Dedifferentiated amniotic fluid mesenchymal stem cell (primary cell): Measurements from ENCODE around the gene SLX1A.
"Not testable (repeated sequence)": the region's sequence is repeated elsewhere in the genome, so short reads cannot be mapped to it uniquely, and the experiment has no call there.

Experiments used
- DNase-seq: peaks from one replicate; pipeline ENCODE4 v3.0.0-alpha.2; 2016; ENCODE audit errors: extremely low spot score

Gene SLX1A

DNA sequence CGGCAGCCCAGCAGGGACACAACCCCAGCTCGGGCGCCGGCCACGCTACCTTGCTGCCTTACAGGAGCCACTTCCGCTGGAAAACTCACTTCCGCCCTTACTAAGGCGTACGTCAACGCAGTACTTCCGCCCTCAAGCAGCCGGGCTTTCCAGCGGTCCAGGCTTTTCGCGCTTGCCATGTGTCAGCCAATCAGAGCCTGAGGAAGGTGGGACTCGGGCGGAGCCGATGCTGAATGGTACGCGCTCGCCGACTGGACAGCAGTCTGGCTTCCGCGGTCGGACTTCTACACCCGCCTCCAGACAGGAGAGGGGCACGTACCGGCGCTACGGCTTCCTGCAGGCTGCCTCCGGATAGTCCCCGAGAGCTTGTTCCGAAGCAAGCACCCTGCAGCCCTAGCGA lies at the start of gene SLX1A, which contains the start of gene BOLA2B:
Gene SLX1A, plus strand, starts transcription at position 261 of the 400 bp plus-strand sequence. CDS start 210 bp downstream, outside the sequence.
Gene BOLA2B, minus strand, starts transcription at position 52 of the 400 bp plus-strand sequence. CDS start 71 bp downstream, outside the sequence.
- DNase-seq = not testable (repeated sequence)

DNA sequence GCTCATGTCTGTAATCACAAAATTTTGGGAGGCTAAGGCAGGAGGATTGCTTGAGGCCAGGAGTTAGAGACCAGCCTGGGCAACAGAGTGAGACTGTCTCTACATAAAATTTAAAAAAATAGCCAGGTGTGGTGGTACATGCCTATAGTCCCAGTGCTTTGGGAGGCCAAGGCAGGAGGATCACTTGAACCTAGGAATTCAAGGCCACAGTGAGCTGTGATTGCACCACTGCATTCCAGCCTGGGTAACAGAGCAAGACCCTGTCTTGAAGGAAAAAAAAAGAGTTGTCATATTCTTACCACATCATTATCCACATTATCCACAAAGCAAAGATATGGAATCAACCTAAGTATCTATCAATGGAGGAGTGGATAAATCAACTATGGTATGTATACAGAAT lies 49.7 kb upstream of the SLX1A start:
- no peak for DNase-seq

DNA sequence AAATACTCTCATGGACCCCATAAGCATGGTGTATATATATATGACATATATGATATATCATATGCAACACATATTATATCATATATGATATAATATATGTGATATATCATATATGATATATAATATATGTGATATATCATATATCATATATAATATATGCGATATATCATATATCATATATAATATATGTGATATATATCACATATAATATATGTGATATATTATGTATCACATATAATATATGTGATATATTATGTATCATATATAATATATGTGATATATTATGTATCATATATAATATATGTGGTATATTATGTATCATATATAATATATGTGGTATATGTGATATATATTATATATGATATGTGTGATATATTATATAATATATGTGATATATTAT lies 48.8 kb upstream of the SLX1A start:
- no peak for DNase-seq

GRCh38 chr16:30145657-30146056 lies 48.0 kb upstream of the SLX1A start:
- DNase-seq = no peak

DNA sequence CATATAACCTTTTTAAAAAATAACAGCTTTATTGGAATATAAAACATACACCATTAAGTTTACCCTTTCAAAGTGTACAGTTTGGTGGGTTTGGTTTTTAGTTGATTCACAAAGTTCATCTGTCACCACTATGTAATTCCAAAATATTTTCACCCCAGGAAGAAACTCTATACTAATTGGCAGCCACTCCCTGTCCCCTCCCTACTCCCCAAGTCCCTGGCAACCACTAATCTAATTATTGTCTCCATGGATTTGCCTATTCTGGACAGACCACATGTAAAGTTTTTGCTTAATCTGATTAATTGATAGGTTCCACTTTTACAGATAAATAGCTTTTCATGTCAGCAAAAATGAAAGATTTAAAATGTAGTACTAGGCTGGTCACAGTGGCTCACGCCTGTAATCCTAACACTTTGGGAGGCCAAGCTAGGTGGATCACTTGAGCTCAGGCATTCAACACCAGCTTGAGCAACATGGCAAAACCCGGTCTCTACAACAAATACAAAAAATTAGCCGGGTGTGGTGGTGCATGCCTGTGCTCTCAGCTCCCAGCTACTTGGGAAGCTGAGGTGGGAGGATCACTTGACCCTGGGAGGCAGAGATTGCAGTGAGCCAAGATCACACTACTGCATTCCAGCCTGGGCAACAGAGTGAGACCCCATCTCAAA lies 45.7 kb upstream of the SLX1A start:
- DNase-seq = no peak

- no peak for DNase-seq
Observed at GRCh38 chr16:30149250-30149930, 44.3 kb upstream of the SLX1A start.

DNA sequence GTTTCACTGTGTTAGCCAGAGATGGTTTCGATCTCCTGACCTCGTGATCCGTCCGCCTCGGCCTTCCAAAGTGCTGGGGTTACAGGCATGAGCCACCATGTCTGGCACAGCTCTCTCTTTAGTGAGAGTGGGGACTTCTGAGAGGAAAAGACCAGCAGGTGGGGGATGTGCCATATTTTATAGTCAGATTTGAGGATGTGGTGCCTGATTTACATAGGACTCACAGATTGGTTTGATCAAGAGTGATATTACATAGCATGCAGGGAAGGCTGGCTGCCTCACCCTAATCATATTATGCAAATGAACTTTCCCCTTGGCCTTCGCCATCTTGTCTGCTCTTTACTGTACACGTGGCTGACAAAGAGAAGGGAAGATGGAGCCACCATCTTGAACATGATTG lies 42.6 kb upstream of the SLX1A start:
- no peak for DNase-seq

DNA sequence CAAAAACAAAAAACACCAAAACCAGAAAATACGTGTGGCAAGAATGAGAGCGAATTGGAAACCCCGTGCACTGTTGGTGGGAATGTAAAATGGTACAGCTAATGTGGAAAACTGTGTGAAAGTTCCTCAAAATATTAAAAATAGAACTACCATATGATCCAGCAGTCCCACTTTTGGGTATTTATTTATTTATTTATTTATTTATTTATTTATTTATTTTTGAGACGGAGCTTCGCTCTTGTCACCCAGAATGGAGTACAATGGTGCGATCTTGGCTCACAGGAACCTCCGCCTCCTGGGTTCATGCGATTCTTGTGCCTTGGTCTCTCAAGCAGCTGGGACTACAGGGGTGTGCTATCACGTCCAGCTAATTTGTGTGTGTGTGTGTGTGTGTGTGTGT lies 41.2 kb upstream of the SLX1A start:
- no peak for DNase-seq

DNA sequence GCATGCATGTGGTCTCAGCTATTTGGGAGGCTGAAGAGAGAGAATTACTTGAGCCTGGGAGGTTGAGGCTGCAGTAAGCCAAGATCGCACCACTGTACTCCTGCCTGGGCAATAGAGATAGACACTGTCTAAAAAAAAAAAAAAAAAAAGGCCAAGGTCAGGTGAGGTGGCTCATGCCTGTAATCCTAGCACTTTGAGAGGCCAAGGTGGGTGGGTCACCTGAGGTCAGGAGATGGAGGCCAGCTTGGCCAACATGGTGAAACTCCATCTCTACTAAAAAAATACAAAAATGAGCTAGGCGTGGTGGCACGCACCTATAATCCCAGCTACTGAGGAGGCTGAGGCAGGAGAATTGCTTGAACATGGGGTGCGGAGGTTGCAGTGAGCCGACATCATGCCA lies 38.5 kb upstream of the SLX1A start:
- DNase-seq = no peak

DNA sequence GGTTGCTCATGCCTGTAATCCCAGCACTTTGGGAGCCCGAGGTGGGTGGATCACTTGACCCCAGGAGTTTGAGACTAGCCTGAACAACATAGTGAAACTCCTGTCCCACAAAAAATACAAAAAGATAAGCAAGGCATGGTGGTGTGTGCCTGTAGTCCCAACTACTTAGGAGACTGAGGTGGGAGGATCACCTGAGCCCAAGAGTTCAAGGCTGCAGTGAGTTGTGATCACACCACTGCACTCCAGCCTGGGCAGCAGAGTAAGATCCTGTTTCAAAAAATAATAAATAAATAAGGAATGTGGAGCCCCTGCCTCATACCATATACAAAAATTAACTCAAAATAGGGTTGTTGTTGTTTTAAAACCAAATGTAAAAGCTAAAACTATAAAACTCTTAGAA lies 36.5 kb upstream of the SLX1A start:
- no peak for DNase-seq

DNA sequence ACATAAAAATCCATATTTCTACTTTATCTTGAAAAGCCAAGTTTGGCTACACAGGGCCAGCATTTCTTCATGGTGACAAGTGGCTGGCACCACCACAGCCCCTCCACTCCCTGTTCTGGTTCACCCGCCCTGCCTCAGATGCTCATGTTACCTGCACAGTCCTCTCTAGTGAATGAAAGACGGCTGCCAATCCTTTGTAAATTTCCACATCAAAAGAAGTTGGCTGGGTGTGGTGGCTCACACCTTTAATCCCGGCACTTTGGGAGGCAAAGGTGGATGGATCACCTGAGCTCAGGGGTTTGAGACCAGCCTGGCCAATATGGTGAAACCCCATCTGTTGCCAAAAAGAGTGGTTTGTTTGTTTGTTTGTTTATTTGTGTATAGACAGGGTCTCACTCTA lies 30.1 kb upstream of the SLX1A start:
- DNase-seq = no peak

GRCh38 chr16:30166202-30166902 lies 27.3 kb upstream of the SLX1A start:
- no peak for DNase-seq

GRCh38 chr16:30168746-30169145 lies 24.9 kb upstream of the SLX1A start:
- DNase-seq = not testable (repeated sequence)

- not testable (repeated sequence) for DNase-seq
Observed at GRCh38 chr16:30169416-30169815, 24.3 kb upstream of the SLX1A start.

DNA sequence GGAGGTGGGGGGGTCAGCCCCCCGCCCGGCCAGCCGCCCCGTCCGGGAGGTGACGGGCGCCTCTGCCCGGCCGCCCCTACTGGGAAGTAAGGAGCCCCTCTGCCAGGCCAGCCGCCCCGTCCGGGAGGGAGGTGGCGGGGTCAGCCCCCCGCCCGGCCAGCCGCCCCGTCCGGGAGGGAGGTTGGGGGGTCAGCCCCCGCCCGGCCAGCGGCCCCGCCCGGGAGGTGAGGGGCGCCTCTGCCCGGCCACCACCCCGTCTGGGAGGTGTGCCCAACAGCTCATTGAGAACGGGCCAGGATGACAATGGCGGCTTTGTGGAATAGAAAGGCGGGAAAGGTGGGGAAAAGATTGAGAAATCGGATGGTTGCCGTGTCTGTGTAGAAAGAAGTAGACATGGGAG lies 23.5 kb upstream of the SLX1A start:
- DNase-seq = not testable (repeated sequence)

- no peak for DNase-seq
Observed at GRCh38 chr16:30173054-30173453, 20.6 kb upstream of the SLX1A start.

DNA sequence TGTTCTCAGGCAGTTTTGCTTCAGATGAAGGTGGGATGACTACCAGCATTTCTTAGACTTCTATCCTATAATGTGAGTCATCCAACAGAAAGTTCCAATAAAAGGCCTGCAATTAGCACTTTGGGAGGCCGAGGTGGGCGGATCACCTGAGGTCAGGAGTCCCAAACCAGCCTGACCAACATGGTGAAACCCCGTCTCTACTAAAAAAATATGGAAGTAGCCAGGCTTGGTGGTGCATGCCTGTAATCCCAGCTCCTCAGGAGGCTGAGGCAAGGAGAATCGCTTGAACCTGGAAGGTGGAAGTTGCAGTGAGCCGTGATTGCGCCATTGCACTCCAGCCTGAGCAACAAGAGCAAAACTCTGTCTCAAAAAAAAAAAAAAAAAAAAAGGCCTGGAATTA lies 16.8 kb upstream of the SLX1A start:
- not testable (repeated sequence) for DNase-seq

- no peak for DNase-seq
Observed at GRCh38 chr16:30179195-30179594, 14.5 kb upstream of the SLX1A start.

DNA sequence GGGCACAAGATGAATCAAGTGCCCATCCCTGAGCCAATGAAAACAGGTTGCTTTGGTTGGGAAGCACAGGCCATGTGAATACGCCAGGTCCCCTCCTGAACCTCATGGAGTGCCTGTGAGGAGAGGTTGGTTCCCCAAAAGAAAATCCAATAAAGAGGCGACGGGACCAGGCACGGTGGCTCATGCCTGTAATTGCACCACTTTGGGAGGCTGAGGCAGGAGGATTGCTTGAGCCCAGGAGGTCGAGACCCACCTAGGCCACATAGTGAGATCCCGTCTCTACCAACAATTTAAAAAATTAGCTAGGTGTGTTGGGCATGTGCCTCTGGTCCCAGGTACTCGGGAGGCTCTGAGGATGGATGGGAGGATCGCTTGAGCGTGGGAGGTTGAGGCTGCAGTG lies 13.7 kb upstream of the SLX1A start:
- no peak for DNase-seq

DNA sequence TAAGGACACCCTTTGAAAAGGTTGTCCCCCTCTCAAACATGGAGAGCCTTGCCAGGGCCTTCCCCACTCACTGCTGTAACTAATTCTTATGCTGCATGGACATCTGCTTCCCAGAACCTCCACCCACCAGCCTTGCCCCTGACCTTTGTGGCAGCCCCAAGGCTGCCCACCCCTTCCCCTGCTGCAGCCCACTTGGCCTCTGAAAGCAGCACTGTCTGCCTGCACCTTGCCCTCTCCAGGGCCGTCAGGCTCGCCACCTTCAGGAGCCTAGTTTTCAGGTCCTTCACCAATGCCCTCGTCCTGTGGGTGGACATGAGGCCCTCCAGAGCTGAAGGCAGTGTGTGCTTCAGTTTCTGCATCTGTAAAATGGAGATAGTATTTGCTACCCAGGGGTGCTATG lies 12.9 kb upstream of the SLX1A start:
- no peak for DNase-seq

- peak; percentile 58 for DNase-seq
Observed at GRCh38 chr16:30183233-30184095, 10.2 kb upstream of the SLX1A start, which contains the start of gene CORO1A. Gene CORO1A (plus strand): TSS chr16:30183602. CDS start chr16:30185210, 1,608 bp downstream.
